ENCODE results near the gene ARHGAP1.
"Not testable (repeated sequence)": the region's sequence is repeated elsewhere in the genome, so short reads cannot be mapped to it uniquely, and the experiment has no call there.

The ARHGAP1 gene

GRCh38 chr11:46711303-46711702 is 10.9 kb upstream of the ARHGAP1 start:
- no peak for DNase-seq
- no peaks in the 10 kb centered on the region for H3K9me3 ChIP-seq
- no peak for TF ChIP-seq CTCF (IDR thresholded peaks at IDR 0.05; ENCODE audit: low read depth, low read length)
- H3K4me3 ChIP-seq (ENCODE audit: low read depth, low read length) = no peak overlapping the region
- no peaks in the 10 kb centered on the region for H3K36me3 ChIP-seq
- no peaks in the 10 kb centered on the region for H3K27me3 ChIP-seq
- no peaks in the 10 kb centered on the region for H3K4me1 ChIP-seq

GRCh38 chr11:46710821-46711269 is 10.4 kb upstream of the ARHGAP1 start:
- Histone ChIP-seq H3K36me3 (no peaks in the 10 kb centered on the region), H3K4me1 (no peaks in the 10 kb centered on the region), H3K4me3 (ENCODE audit: low read depth, low read length) (no peak overlapping the region), H3K27me3 (no peaks in the 10 kb centered on the region), H3K9me3 (no peaks in the 10 kb centered on the region)
- no peak for TF ChIP-seq CTCF (IDR thresholded peaks at IDR 0.05; ENCODE audit: low read depth, low read length)
- DNase-seq = no peak

- DNase-seq, H3K9me3 ChIP-seq: not testable (repeated sequence)
Observed at GRCh38 chr11:46709351-46709750, 8.9 kb upstream of the ARHGAP1 start.

GRCh38 chr11:46706886-46707285 is 6.5 kb upstream of the ARHGAP1 start:
- Histone ChIP-seq H3K4me1 (no peaks in the 10 kb centered on the region), H3K9me3 (no peaks in the 10 kb centered on the region), H3K4me3 (ENCODE audit: low read depth, low read length) (no peak overlapping the region), H3K27me3 (no peaks in the 10 kb centered on the region), H3K36me3 (peaks cover 8% of the 10 kb centered on the region)
- no peak for TF ChIP-seq CTCF (IDR thresholded peaks at IDR 0.05; ENCODE audit: low read depth, low read length)
- no peak for DNase-seq

More at GRCh38 chr11:46709351-46709750, 8.9 kb upstream of the ARHGAP1 start:
- H3K4me1 ChIP-seq; H3K36me3 ChIP-seq; H3K4me3 ChIP-seq (ENCODE audit: low read depth, low read length); H3K27me3 ChIP-seq: not testable (repeated sequence)

- no peaks in the 10 kb centered on the region for H3K9me3 ChIP-seq
- H3K4me1 ChIP-seq = no peaks in the 10 kb centered on the region
- peaks cover 8% of the 10 kb centered on the region for H3K36me3 ChIP-seq
- H3K27me3 ChIP-seq = no peaks in the 10 kb centered on the region
- DNase-seq = no peak
- no peak overlapping the region for H3K4me3 ChIP-seq (ENCODE audit: low read depth, low read length)
- no peak for TF ChIP-seq CTCF (IDR thresholded peaks at IDR 0.05; ENCODE audit: low read depth, low read length)
Observed at GRCh38 chr11:46705070-46705688, 4.8 kb upstream of the ARHGAP1 start.

- Histone ChIP-seq H3K4me3 (ENCODE audit: low read depth, low read length) (peak overlapping the region; percentile 92), H3K36me3 (peaks cover 8% of the 10 kb centered on the region), H3K4me1 (no peaks in the 10 kb centered on the region; the same call in 1 of the 2 replicates), H3K27me3 (no peaks in the 10 kb centered on the region), H3K9me3 (no peaks in the 10 kb centered on the region)
- TF ChIP-seq CTCF (IDR thresholded peaks at IDR 0.05; ENCODE audit: low read depth, low read length) = no peak
- DNase-seq = no peak
Observed at GRCh38 chr11:46701078-46701654, 747 bp upstream of the ARHGAP1 start.

Data from BE2C (cell line).